A549 treated with CpdA at 1 μM for 4 hours (cell line): Measurements from ENCODE around the gene ERP27. TPM values are rescaled to one million over a fixed set of nuclear protein-coding genes. Genes with fewer than 3 reads are reported as not detected.

ENCODE experiments used
- total RNA-seq: library from RNA; stranded (reverse); fragments of 200-300 nt; extraction: Qiagen RNA extraction; gene quantifications from 5 replicates; pipeline ENCODE4 v1.2.3, GENCODE V29; 2022; ENCODE audit warnings: low read depth

The ERP27 gene
- not detected in 5 replicates for total RNA-seq

GRCh38 chr12:14938301-14938700 lies at the start of gene ERP27:
Gene ERP27, minus strand, starts transcription at chr12:14938537. Its CDS starts 29 bp downstream, at chr12:14938508.

DNA sequence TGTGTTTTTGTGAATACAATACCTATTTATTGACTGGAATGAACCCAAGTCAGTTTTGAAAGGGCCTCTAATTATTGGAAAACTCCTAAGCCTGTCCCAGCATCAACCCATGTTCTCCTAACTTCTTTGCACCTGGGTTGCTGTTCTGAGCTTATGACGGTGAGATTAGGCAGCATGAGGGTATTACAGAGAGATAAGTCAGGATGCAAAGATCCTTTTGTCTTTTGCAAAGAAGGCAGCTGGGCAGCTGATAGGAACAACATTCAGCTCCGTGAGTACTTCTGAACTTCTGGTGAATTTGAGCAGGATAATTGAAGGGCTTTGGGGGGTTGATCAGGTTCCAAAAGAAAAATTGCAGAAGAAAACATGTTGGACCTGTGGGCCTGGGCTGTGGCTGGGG lies 34.5 kb upstream of the ERP27 start, which contains the start of gene PDE6H:
PDE6H (plus strand) TSS at position 227 of the 400 bp plus-strand sequence. CDS start 4,971 bp downstream, outside the sequence.

GRCh38 chr12:14961466-14962152 lies 23.3 kb upstream of the ERP27 start, which contains the start of gene ARHGDIB:
Gene ARHGDIB, minus strand, starts transcription at chr12:14961601. Its CDS starts 10,889 bp downstream, at chr12:14950712.

DNA sequence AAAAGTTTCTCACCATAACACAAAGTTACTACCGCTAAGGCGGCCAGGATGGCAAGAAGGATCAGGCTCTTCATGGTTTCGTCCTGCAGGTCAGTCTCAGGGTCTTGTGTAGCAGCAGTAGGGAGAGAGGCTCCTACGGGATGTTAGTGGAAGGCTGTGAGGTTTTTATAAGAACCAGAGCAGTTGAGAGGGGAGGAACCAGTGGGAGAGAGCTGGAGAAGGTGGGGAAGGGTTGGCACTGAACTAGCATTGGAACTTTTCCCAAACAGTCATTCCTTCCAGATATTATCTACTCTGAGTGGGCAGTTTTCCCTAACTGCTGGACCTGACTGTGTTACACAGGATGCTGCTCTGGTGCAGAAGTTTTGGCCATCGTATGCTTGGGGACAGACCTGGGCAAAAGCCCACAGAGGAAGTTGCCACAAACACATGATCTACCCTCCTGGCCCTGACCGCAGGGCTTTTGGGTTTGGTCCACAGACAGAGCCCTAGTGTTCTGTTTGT lies 52.6 kb downstream of the ERP27 start, which contains the start of gene MGP:
MGP (minus strand) TSS at position 137 of the 504 bp plus-strand sequence; CDS start at position 74, 63 bp downstream.

Other genes with a start within 250 kb of the ERP27 start
- 0.01 TPM in 1 of 5 replicates, not detected in the others for gene GUCY2C, start 241.9 kb downstream of the ERP27 start, total RNA-seq
- gene WBP11, start 135.1 kb downstream of the ERP27 start, total RNA-seq, result 45.6 to 53.4 TPM (median 49.2 TPM) in 5 replicates
- gene C12orf60, start 134.9 kb downstream of the ERP27 start, total RNA-seq, result 1.4 to 1.8 TPM (median 1.5 TPM) in 5 replicates
- gene SMCO3, start 124.4 kb downstream of the ERP27 start, total RNA-seq, result 0.03 TPM in 1 of 5 replicates, not detected in the others
- not detected in 5 replicates for gene ART4, start 95.0 kb downstream of the ERP27 start, total RNA-seq
- gene MGP, start 52.7 kb downstream of the ERP27 start, total RNA-seq, result 0.06 TPM in 1 of 5 replicates, not detected in the others
- gene ARHGDIB, start 23.1 kb upstream of the ERP27 start, total RNA-seq, result 0.86 to 2.5 TPM (median 1.1 TPM) in 5 replicates
- not detected in 5 replicates for gene PDE6H, start 34.5 kb upstream of the ERP27 start, total RNA-seq